Ecto neural progenitor cell (in vitro differentiated cells): Measurements from ENCODE around the gene RPS6KB2.
"Not testable (repeated sequence)": the region's sequence is repeated elsewhere in the genome, so short reads cannot be mapped to it uniquely, and the experiment has no call there.

Experiments used
- DNase-seq: peaks from one replicate; pipeline ENCODE4 v3.0.0-alpha.2; 2018; ENCODE audit warnings: low spot score

The RPS6KB2 gene

GRCh38 chr11:67410984-67411784, 17.1 kb upstream of the RPS6KB2 start:
- DNase-seq, result no peak

GRCh38 chr11:67411785-67412152, 16.5 kb upstream of the RPS6KB2 start:
- no peak for DNase-seq

GRCh38 chr11:67412495-67413179, 15.7 kb upstream of the RPS6KB2 start:
- no peak for DNase-seq

- no peak for DNase-seq
These were observed 14.9 kb upstream of the RPS6KB2 start for GRCh38 chr11:67413266-67413849.

GRCh38 chr11:67415501-67416304, 12.6 kb upstream of the RPS6KB2 start, which contains the start of gene CARNS1:
Gene CARNS1, plus strand, starts transcription at chr11:67415678. Its CDS starts 522 bp downstream, at chr11:67416200.
- no peak for DNase-seq

- no peak for DNase-seq
These were observed 11.6 kb upstream of the RPS6KB2 start for GRCh38 chr11:67416416-67417335.

- no peak for DNase-seq
These were observed 10.9 kb upstream of the RPS6KB2 start for GRCh38 chr11:67417425-67417824.

- DNase-seq, result no peak
These were observed 9.6 kb upstream of the RPS6KB2 start for GRCh38 chr11:67418476-67419281.

GRCh38 chr11:67419325-67420049, 8.8 kb upstream of the RPS6KB2 start:
- no peak for DNase-seq

GRCh38 chr11:67420147-67420645, 8.1 kb upstream of the RPS6KB2 start:
- DNase-seq, result no peak

- peak; percentile 98 for DNase-seq
These were observed 7.5 kb upstream of the RPS6KB2 start for GRCh38 chr11:67420646-67421429.

- DNase-seq, result no peak
These were observed 6.8 kb upstream of the RPS6KB2 start for GRCh38 chr11:67421430-67422031.

GRCh38 chr11:67422891-67423290, 5.4 kb upstream of the RPS6KB2 start:
- DNase-seq, result no peak

GRCh38 chr11:67423466-67423865, 4.8 kb upstream of the RPS6KB2 start:
- DNase-seq, result no peak

- DNase-seq, result no peak
These were observed 4.2 kb upstream of the RPS6KB2 start for GRCh38 chr11:67423891-67424613.

GRCh38 chr11:67427364-67427859, 882 bp upstream of the RPS6KB2 start:
- not testable (repeated sequence) for DNase-seq

GRCh38 chr11:67429038-67429668, 859 bp downstream of the RPS6KB2 start:
- DNase-seq, result no peak
